Measurements from ENCODE around the gene TLR3. TPM values are rescaled to one million over a fixed set of nuclear protein-coding genes. Genes with fewer than 3 reads are reported as not detected.

The TLR3 gene
- total RNA-seq, 2 donors from 2014 or later, result 2.6 to 4.2 TPM

- TF ChIP-seq POLR2A (IDR thresholded peaks at IDR 0.05), result no peak
- no peak for TF ChIP-seq CTCF (IDR thresholded peaks at IDR 0.05)
- Histone ChIP-seq H3K4me1 (peaks cover 18% of the 10 kb centered on the region), H3K4me3 (no peak overlapping the region), H3K27me3 (no peaks in the 10 kb centered on the region), H3K36me3 (replicated peaks in 1 of 2; ENCODE audit: insufficient read depth in 1 of 2, low read depth in 2 of 2) (no peaks in the 10 kb centered on the region), H3K9me3 (no peaks in the 10 kb centered on the region), H3K27ac (peak overlapping the region in 2 of 4 donors; percentile 25 to 95)
- intact Hi-C loops (cut with DNase I), result no loop called here
- WGBS, 2 donors, result 61% methylated on average over 4 of the region's 4 CpGs
- ATAC-seq (no peak), DNase-seq (no peak)
These were observed 39.0 kb downstream of the TLR3 start for GRCh38 chr4:186107947-186108346.

GRCh38 chr4:186108391-186108790 lies 39.4 kb downstream of the TLR3 start:
- H3K4me1 ChIP-seq, result peaks cover 18% of the 10 kb centered on the region
- TF ChIP-seq CTCF (IDR thresholded peaks at IDR 0.05) (no peak), POLR2A (IDR thresholded peaks at IDR 0.05) (no peak)
- no peaks in the 10 kb centered on the region for H3K9me3 ChIP-seq
- 91 to 95% methylated on average over 3 of the region's 3 CpGs for WGBS, 2 donors
- no peak overlapping the region for H3K4me3 ChIP-seq
- no peaks in the 10 kb centered on the region for H3K27me3 ChIP-seq
- intact Hi-C loops (cut with DNase I), result no loop called here
- no peak for DNase-seq
- H3K36me3 ChIP-seq (replicated peaks in 1 of 2; ENCODE audit: insufficient read depth in 1 of 2, low read depth in 2 of 2), result no peaks in the 10 kb centered on the region
- H3K27ac ChIP-seq, result no peak overlapping the region
- ATAC-seq, result no peak

GRCh38 chr4:186109245-186109644 lies 40.3 kb downstream of the TLR3 start:
- no peak for DNase-seq
- Histone ChIP-seq H3K9me3 (no peaks in the 10 kb centered on the region), H3K36me3 (replicated peaks in 1 of 2; ENCODE audit: insufficient read depth in 1 of 2, low read depth in 2 of 2) (no peaks in the 10 kb centered on the region), H3K4me1 (peaks cover 14% of the 10 kb centered on the region), H3K27me3 (no peaks in the 10 kb centered on the region), H3K4me3 (no peak overlapping the region), H3K27ac (peak overlapping the region in 2 of 4 donors; percentile 9 to 56)
- intact Hi-C loops (cut with DNase I), result no loop called here
- TF ChIP-seq POLR2A (IDR thresholded peaks at IDR 0.05) (no peak), CTCF (IDR thresholded peaks at IDR 0.05) (no peak)
- 50 to 56% methylated on average over 4 of the region's 4 CpGs for WGBS, 2 donors
- no peak for ATAC-seq

- Histone ChIP-seq H3K4me3 (no peak overlapping the region), H3K4me1 (no peaks in the 10 kb centered on the region), H3K27ac (no peak overlapping the region), H3K9me3 (no peaks in the 10 kb centered on the region), H3K27me3 (no peaks in the 10 kb centered on the region), H3K36me3 (replicated peaks in 1 of 2; ENCODE audit: insufficient read depth in 1 of 2, low read depth in 2 of 2) (no peaks in the 10 kb centered on the region)
- ATAC-seq (no peak), DNase-seq (no peak)
- WGBS, 2 donors, result 67 to 74% methylated on average over 2 of the region's 2 CpGs
- intact Hi-C loops (cut with DNase I), result no loop called here
- TF ChIP-seq CTCF (IDR thresholded peaks at IDR 0.05) (no peak), POLR2A (IDR thresholded peaks at IDR 0.05) (no peak)
These were observed 47.7 kb downstream of the TLR3 start for GRCh38 chr4:186116697-186117096.

GRCh38 chr4:186118582-186118981 lies 49.6 kb downstream of the TLR3 start:
- DNase-seq (no peak), ATAC-seq (no peak)
- no peaks in the 10 kb centered on the region for H3K9me3 ChIP-seq
- intact Hi-C loops (cut with DNase I), result no loop called here
- WGBS, 2 donors, result 64 to 66% methylated on average over 7 of the region's 7 CpGs
- peaks cover 3% of the 10 kb centered on the region for H3K4me1 ChIP-seq
- H3K27ac ChIP-seq, result no peak overlapping the region
- H3K4me3 ChIP-seq, result no peak overlapping the region
- no peaks in the 10 kb centered on the region for H3K27me3 ChIP-seq
- H3K36me3 ChIP-seq (replicated peaks in 1 of 2; ENCODE audit: insufficient read depth in 1 of 2, low read depth in 2 of 2), result no peaks in the 10 kb centered on the region
- no peak for TF ChIP-seq CTCF (IDR thresholded peaks at IDR 0.05)
- TF ChIP-seq POLR2A (IDR thresholded peaks at IDR 0.05), result no peak
